Measurements from ENCODE around the gene STK33. TPM values are rescaled to one million over a fixed set of nuclear protein-coding genes. Genes with fewer than 3 reads are reported as not detected.
"Not testable (repeated sequence)": the region's sequence is repeated elsewhere in the genome, so short reads cannot be mapped to it uniquely, and the experiment has no call there.

STK33 gene
- total RNA-seq, 1 donor from 2014 or later: 11.5 TPM

DNA sequence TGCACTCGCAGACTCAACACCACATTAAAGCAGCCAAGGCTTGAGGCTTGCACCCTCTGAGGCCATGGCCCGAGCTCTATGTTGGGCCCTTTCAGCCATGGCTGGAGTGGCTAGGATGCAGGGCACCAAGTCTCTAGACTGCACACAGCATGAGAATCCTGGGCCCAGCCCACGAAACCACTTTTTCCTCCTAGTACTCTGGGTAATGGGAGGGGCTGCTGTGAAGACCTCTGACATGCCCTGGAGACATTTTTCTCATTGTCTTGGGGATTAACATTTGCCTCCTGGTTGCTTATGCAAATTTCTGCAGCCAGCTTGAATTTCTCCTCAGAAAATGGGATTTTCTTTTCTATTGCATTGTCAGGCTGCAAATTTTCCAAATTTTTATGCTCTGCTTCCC is 127.1 kb downstream of the STK33 start:
- H3K27ac ChIP-seq; H3K4me3 ChIP-seq; H3K27me3 ChIP-seq; H3K36me3 ChIP-seq; DNase-seq (ENCODE audit: extremely low spot score in 2 of 2); H3K9me3 ChIP-seq; H3K4me1 ChIP-seq; intact Hi-C loops (cut with DNase I): not testable (repeated sequence)

DNA sequence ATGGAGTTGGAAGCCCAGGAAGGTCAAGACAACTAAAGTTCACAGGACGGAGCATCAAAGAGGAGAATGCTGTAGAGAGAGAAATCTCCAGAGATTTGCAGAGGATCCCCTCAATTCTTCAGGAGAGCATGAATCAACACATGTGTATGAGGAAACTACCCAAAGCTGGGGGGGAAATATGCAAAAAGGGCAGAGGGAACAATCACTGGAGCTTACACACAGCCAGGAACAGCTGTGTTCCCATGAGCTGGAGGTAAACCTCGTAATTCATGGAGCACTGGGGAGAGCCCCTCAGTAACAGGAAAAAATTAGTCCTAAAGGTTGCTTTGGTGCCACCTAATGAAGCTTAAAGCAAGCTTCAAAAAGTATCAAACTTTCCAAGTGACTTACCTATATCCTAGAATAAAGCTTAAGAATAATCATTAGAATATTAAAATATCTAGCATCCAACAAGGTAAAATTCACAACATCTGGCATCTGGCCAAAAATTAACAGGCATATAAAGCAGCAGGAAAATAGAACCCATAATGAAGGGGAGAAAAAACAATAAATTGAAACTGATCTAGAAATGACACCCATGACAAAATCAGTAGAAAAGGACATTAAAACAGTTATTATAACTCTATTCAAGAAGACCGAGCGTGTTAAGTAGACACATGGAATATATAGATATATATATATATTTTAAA is 134.2 kb downstream of the STK33 start:
- no peaks in the 10 kb centered on the region for H3K36me3 ChIP-seq
- no peak for TF ChIP-seq POLR2A (IDR thresholded peaks at IDR 0.05)
- TF ChIP-seq, protein P1, sequence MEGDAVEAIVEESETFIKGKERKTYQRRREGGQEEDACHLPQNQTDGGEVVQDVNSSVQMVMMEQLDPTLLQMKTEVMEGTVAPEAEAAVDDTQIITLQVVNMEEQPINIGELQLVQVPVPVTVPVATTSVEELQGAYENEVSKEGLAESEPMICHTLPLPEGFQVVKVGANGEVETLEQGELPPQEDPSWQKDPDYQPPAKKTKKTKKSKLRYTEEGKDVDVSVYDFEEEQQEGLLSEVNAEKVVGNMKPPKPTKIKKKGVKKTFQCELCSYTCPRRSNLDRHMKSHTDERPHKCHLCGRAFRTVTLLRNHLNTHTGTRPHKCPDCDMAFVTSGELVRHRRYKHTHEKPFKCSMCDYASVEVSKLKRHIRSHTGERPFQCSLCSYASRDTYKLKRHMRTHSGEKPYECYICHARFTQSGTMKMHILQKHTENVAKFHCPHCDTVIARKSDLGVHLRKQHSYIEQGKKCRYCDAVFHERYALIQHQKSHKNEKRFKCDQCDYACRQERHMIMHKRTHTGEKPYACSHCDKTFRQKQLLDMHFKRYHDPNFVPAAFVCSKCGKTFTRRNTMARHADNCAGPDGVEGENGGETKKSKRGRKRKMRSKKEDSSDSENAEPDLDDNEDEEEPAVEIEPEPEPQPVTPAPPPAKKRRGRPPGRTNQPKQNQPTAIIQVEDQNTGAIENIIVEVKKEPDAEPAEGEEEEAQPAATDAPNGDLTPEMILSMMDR (IDR thresholded peaks at IDR 0.05): no peak
- no peak for TF ChIP-seq POLR2AphosphoS5 (IDR thresholded peaks at IDR 0.05; ENCODE audit: insufficient read depth in 1 of 2, low read depth in 1 of 2)
- H3K4me3 ChIP-seq: no peak overlapping the region
- H3K27me3 ChIP-seq: no peaks in the 10 kb centered on the region
- no peak for DNase-seq (ENCODE audit: extremely low spot score in 2 of 2)
- intact Hi-C loops (cut with DNase I): no loop called here
- H3K9me3 ChIP-seq: no peaks in the 10 kb centered on the region
- no peak overlapping the region for H3K27ac ChIP-seq
- H3K4me1 ChIP-seq: no peaks in the 10 kb centered on the region

DNA sequence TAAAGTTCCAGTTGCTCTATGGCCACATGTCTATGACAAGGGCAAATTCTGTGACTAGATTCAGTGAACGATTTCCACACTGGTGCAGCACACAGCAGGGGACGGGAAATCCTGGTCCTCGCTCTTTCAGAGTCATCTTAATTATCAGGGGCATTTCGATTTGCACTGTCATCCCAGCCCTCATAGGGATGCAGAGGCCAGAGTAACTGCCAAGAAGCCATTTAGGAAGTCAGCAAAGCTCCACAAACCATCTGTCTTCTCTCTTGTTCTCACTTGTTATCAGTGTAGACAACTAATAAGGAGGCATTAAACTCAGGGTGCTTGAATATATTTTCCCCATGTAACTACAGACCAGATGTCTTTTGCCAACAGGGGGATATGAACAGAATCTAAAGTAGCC is 151.7 kb downstream of the STK33 start:
- H3K36me3 ChIP-seq: no peaks in the 10 kb centered on the region
- intact Hi-C loops (cut with DNase I): no loop called here
- DNase-seq (ENCODE audit: extremely low spot score in 2 of 2): no peak
- H3K4me3 ChIP-seq: no peak overlapping the region
- H3K4me1 ChIP-seq: no peaks in the 10 kb centered on the region
- H3K27me3 ChIP-seq: no peaks in the 10 kb centered on the region
- no peak overlapping the region for H3K27ac ChIP-seq
- H3K9me3 ChIP-seq: no peaks in the 10 kb centered on the region
- TF ChIP-seq POLR2A (IDR thresholded peaks at IDR 0.05) (no peak), POLR2AphosphoS5 (IDR thresholded peaks at IDR 0.05; ENCODE audit: insufficient read depth in 1 of 2, low read depth in 1 of 2) (no peak)
- TF ChIP-seq, protein P1 (IDR thresholded peaks at IDR 0.05): no peak

DNA sequence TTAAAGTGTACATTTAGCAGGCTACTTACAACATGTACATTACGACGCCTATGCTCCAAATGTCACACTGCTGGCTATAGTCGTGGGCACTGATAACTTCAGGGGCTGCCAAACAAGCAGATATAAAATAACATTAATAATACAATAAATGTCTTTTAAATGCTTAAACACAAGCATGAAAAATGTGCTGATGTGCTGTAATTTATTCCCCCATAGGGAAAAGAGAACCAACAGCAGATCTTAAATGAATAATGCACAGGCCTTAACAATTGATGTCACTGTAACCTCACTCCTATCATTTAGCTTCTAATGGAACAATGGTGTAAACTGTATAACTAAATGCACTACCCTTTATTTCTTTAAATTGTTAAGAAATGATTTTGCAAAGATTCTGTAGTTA is 153.4 kb downstream of the STK33 start:
- no peaks in the 10 kb centered on the region for H3K9me3 ChIP-seq
- H3K4me3 ChIP-seq: no peak overlapping the region
- no peaks in the 10 kb centered on the region for H3K36me3 ChIP-seq
- no peak for DNase-seq (ENCODE audit: extremely low spot score in 2 of 2)
- no peaks in the 10 kb centered on the region for H3K27me3 ChIP-seq
- TF ChIP-seq, protein P1 (IDR thresholded peaks at IDR 0.05): no peak
- TF ChIP-seq POLR2AphosphoS5 (IDR thresholded peaks at IDR 0.05; ENCODE audit: insufficient read depth in 1 of 2, low read depth in 1 of 2): no peak
- no peak for TF ChIP-seq POLR2A (IDR thresholded peaks at IDR 0.05)
- no peaks in the 10 kb centered on the region for H3K4me1 ChIP-seq
- intact Hi-C loops (cut with DNase I): no loop called here
- no peak overlapping the region for H3K27ac ChIP-seq

DNA sequence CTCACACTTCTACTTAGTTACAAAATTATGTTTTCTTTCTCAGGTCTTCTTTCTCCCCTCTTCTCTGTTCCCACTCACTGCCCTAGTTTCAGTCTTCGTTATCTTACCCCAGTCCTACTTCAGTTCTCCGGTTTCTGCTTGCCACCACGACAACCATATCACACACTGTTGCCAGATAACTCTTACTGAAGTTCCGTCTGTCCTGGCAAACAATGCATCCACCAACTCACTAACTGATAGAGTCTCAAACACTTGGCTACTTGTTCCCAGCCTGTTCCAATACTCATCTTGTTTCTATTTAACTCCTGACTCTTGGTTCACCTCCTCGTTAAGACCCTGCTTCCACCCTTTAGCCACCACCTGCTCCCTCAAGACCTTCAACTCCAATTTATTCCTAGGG is 164.5 kb downstream of the STK33 start:
- H3K4me1 ChIP-seq: no peaks in the 10 kb centered on the region
- H3K27ac ChIP-seq: no peak overlapping the region
- intact Hi-C loops (cut with DNase I): no loop called here
- DNase-seq (ENCODE audit: extremely low spot score in 2 of 2): no peak
- H3K27me3 ChIP-seq: no peaks in the 10 kb centered on the region
- no peaks in the 10 kb centered on the region for H3K9me3 ChIP-seq
- no peaks in the 10 kb centered on the region for H3K36me3 ChIP-seq
- H3K4me3 ChIP-seq: no peak overlapping the region
- TF ChIP-seq POLR2A (IDR thresholded peaks at IDR 0.05): no peak
- no peak for TF ChIP-seq POLR2AphosphoS5 (IDR thresholded peaks at IDR 0.05; ENCODE audit: insufficient read depth in 1 of 2, low read depth in 1 of 2)

DNA sequence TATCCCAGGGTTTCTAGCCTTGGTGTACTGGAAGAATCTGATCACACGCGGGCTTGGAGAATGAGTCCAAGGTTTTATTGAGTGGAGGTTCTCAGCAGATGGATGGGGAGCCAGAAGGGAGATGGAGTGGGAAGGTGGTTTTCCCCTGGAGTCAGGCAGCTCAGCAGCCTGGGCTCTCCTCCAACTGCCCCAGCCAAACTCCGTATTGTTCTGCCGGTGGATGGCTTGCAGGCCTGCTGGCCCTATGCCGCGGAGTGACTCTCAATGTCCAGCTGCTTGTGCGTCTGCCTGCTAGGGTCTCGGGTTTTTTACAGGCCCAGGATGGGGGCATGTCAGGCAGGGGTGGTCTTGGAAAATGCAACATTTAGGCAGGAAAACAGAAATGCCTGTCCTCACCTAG is 168.0 kb downstream of the STK33 start:
- Histone ChIP-seq H3K4me1 (no peaks in the 10 kb centered on the region), H3K27me3 (no peaks in the 10 kb centered on the region), H3K9me3 (no peaks in the 10 kb centered on the region), H3K4me3 (no peak overlapping the region), H3K36me3 (no peaks in the 10 kb centered on the region), H3K27ac (no peak overlapping the region)
- intact Hi-C loops (cut with DNase I): no loop called here
- TF ChIP-seq POLR2AphosphoS5 (IDR thresholded peaks at IDR 0.05; ENCODE audit: insufficient read depth in 1 of 2, low read depth in 1 of 2): no peak
- TF ChIP-seq POLR2A (IDR thresholded peaks at IDR 0.05): no peak
- TF ChIP-seq, protein P1 (IDR thresholded peaks at IDR 0.05): no peak
- DNase-seq (ENCODE audit: extremely low spot score in 2 of 2): no peak

Measured in vagina (tissue), 2 donors.